GM18511 (cell line): ENCODE results near the gene BLMH.

Experiments
- ATAC-seq: cut with Tn5 transposase; IDR thresholded peaks from one replicate; pipeline ENCODE4 v1.9.1; 2021; ENCODE audit warnings: mild to moderate bottlenecking, moderate library complexity; ENCODE audit not compliant: unreplicated experiment

The BLMH gene, protein sequence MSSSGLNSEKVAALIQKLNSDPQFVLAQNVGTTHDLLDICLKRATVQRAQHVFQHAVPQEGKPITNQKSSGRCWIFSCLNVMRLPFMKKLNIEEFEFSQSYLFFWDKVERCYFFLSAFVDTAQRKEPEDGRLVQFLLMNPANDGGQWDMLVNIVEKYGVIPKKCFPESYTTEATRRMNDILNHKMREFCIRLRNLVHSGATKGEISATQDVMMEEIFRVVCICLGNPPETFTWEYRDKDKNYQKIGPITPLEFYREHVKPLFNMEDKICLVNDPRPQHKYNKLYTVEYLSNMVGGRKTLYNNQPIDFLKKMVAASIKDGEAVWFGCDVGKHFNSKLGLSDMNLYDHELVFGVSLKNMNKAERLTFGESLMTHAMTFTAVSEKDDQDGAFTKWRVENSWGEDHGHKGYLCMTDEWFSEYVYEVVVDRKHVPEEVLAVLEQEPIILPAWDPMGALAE

DNA sequence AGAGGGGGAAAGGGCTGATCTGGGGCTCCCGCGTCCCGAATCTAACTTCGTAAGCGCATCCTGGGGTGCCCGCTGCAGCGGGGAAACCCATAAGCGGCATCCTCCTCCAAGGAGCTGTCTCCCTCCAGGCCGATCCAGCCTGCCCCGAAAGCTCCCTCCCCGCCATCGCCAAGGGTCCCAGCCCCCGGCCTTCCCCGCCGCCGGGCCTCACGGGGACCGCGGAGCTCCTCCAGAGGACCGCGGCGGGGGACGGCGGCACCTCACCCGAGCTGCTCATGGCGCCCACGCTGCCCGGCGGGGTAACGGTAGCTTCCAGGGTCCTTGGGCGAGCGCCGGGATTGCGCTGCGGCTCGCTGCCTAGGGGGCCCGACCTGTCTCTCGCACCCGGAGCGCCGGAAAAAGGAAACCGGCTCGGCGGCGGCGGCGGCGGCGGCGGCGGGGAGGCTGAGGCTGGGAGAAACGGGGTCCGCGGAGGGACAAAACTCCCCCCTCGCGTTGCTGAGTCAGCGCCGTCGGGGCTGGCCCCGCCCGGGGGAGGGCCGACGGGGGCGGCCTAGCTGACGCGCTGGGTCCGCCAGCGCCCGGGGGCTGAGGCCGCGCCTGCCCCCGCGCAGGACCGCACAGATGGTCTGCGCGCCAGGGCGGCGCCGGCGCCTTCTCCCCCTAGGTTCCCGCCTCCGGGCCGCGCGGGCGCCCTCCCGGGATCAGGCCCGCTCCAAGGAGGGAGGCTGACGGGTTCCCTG lies at the start of gene BLMH:
TSS of gene BLMH (minus strand) at position 402 of the 743 bp plus-strand sequence. CDS start at position 277, 125 bp downstream.
- peak; percentile 84 for ATAC-seq

DNA sequence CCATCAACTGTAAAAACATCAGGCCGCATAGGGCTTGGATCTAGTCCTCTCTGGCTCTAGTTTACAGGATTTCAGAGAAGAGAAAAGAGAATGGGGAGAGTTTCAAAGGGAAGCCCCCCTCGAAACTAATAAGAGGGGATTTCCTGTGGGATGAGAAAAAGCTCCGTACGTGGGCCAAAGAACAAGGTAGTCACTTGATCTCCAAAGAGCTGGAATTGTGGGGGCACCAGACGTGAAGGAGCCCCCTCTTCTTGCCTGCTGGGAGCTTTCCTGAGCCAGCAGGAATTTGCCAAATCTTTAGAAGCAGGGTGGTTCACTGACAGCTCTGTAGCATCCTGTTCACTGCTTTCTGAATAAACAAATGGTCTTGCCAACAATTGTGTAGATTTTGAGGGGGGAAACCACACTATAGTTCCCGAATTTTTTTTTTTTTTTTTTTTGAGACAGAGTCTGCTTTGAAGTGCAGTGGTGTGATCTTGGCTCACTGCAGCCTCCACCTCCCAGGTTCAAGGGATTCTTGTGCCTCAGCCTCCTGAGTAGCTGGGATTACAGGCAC lies 49.1 kb upstream of the BLMH start:
- ATAC-seq: no peak

DNA sequence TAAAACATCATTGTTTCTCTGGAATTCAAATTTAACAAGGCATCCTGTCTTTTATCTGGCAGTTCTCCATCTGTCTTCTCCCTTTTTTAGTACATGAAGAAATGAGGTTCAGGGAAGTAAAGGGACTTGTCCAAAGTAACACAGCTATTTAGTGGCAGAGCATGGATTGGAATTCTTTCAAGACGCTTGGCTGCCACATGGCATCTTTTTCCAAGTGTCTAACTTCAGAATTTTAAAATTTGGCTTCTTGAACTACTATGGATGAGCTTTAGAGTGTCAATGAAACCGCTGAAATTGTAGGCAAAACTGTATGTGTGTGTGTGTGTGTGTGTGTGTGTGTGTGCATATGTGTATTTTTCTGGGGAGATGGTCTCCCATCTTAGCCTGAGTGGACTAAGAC lies 47.3 kb upstream of the BLMH start:
- no peak for ATAC-seq

DNA sequence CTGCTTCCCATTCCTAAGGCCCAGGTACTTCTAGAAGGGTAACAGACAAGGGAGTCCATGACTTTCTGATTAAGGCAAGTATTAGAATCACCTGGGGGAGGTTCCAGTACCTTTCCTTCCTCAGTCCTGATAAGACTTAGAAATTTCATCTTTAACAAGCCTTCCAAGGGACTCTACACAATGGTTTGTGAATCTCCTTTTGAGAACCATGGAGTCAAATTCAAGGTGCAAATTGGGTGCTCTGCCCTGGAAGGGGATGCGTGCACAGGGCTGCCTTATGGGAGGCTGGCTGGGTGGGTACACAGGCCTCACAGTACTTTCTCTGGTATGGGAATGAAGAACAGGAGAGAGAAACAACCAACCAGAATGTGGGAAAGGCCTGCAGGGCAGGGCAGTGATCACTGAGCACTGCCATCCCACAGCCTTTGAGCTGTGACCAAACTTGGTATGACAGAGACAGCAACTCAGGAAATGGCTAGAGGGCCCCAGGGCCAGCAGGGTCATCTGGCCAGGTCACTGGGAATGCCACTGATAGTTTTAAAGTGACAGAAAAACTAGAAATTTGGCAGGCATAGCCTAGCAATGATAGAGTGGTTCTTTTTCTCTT lies 45.8 kb upstream of the BLMH start:
- ATAC-seq: no peak

DNA sequence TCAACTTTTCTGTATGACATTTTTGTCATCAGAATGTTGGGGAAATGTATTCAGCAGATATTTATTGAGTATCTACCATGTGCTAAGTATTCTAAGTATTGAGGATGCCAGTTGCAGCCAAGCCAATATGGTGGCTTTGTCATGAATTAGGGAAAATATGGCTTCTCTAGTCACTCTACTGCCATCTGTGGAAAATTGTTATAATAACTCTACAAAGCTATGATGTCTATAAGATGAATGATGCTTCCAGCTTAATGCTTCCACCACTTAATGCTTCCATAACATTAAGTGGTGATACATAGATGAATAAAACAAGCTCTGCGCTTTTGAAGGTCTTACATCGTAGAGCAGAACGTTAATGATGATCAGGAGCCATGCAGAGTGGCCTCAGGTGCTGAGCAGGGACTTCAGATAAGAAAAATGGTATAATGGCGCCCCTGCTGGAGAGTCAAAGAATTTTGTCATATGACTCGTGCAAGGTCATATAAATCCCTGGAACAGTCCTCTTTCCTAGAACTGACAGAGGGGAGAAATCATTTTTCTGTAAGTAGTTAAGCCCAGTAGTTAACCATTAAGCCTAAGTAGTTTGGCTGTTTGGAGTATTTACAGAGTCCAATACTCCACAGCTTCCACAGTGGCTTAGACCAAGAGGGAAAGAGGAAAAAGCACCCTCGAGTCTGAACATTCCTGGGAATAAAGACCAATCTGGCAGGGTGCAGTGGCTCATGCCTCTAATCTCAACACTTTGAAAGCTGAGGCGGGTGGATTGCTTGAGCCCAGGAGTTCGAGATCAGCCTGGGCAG lies 44.8 kb upstream of the BLMH start:
- ATAC-seq: no peak

DNA sequence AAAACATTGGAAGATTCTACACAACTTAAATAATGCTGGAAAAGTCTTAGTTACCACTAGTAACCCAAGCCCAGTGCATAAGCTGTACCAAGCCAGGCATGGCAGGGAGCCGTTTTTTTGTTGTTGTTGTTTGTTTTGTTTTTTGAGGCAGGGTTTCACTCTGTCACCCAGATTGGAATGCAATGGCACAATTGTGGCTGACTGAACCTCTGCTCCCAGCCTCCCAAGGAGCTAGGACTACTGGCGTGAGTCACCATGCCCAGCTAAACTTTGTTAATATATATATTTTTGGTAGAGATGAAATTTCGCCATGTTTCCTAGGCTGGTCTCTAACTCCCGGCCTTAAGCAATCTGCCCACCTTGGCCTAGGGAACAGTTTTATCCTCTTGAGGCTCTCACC lies 42.7 kb upstream of the BLMH start:
- no peak for ATAC-seq

DNA sequence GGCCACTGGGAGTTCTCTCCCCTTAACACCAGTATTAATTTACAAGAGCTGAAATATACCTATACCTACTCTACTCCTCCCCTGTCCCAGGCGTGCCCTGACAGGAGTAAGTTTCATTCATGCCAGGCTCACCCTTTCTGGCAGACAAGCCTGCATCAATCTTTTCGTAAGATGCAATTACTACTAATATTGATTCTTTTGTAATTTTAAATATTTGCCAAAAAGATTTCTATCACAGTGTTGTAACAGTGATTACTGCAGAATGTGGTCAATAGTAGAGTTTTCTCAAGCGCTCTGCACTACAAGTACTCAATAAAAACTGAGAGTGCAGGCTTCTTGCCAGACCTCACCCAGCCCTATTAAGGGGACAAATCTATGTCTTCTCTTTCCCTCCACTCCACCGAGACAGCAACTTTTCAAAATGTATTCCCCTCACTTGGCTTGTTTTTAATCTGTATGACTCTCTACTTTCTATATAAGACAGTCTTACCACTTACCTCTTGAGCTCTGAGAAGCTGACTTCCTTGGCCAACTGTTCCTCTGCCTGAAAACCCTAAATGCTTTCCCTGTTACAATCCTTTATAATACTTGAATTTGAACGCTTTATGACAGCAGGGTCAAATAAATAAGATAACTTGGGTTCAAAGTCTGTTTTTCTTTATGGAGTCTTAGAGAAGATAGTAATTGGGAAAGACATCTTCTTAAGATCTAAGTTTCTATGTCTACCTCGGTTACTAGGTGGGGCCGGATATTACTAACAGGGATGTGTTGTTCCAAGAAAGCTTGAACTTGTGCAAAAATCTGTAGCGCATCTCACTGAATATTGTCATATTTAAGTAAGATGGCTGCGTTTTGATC lies 42.0 kb upstream of the BLMH start, which contains the start of gene TMIGD1:
TSS of gene TMIGD1 (minus strand) at position 555 of the 858 bp plus-strand sequence. CDS start 1,924 bp downstream, outside the sequence.
- no peak for ATAC-seq

DNA sequence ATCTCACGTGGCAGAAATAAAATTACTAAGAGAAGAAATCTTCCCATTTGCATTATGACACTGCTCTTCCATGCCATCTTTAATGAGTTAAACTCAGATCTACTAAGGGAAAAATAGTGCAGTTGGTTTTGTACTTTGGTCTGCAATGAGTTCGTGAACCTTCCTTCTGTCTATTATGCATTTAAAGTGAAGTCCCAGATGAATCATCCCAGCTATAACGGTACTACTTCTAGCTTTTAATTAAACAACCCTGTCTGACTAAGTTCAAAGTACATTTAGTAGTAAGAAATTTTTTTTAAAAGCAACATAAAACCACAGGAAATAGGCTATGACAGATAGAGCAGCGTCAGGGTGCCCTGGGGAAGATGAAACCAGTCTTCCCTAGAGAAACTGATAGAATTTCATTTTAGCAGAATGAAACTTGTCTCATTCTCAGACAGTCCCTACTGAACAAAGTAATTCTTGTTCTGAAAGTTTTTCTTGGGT lies 40.4 kb upstream of the BLMH start:
- ATAC-seq: no peak

DNA sequence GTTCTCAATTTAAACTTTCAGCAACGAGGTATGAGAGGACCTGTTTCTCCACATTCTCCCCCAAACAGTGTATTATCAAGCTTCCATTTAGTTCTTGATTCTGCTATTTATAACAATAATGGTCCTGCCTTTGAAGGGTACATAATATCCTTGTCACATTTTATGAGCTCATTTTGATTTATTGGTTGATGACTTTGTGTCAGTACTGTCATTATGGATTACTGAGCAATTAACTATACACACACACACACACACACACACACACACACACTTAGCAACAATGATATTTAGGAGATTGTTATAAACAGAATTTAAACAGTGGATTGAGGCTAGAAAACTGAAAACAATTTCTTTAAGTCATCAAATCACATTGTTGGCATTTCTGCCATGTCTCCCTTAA lies 35.1 kb upstream of the BLMH start:
- ATAC-seq: no peak

DNA sequence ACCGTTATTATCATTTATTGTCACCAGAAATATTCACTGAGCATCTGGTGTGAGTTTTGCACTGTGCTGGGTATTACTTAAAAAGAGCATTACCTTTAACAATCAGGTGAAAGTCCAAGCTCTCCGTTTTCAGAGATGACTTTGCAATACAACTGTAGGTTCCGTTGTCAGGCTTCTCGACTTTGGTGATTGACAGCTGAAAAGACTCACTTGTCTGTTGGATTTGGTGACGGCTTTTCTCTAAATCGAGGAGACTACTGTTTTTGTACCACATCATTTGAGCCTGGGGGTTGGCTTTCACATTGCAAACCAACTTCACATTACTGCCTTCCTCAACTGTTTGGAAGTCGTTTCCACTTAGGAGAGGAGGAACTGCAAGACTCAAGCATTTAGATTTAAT lies 33.0 kb upstream of the BLMH start:
- no peak for ATAC-seq

DNA sequence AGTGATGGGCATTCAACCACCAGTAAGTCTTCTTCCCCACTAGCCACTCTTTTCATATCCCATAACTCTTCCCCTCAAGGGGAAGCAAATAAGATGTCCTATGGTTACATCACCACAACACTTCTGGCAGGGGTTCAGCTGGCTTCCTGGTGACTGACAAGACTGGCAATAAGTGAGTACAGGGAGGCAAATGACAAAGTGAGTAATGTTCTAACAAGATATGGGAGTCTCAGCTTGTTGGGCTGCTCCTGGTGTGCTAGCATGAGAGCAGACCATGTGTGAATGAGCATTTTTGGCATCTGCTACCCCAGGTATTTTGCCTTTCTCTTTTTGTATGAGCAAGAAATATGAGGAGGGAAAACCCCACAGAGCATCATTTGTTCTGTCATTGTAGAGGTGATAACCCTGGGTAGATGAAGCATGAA lies 32.2 kb upstream of the BLMH start:
- ATAC-seq: no peak

DNA sequence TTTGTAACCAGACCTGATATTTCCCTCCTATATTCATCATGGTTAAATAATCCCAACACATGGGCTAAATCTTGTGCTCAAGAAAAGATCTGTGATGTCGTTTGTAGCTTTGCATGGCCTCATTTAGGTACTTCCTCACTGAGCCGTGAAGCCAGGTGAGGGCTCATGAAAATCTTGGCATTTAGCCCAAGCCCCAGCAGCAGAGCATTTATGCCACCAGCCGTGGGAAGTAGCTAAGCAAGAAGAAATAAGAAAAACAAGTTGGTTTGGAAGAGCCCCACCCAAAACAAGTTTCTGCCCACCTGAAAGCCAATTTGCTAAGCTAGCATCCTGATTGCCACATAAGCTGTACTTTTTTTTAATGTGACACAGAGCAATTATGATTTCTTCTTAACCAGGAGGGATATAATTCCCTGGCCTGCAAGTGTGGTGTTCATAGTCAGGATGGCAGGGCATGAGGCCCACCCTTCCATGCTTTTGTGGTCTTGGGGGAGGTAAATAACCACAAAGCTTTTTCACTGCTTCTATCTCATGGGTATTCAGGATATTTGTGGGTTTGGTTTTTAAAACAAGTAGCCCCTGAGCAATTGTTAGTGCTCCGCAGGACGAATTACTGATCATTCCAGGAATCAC lies 31.6 kb upstream of the BLMH start:
- no peak for ATAC-seq

DNA sequence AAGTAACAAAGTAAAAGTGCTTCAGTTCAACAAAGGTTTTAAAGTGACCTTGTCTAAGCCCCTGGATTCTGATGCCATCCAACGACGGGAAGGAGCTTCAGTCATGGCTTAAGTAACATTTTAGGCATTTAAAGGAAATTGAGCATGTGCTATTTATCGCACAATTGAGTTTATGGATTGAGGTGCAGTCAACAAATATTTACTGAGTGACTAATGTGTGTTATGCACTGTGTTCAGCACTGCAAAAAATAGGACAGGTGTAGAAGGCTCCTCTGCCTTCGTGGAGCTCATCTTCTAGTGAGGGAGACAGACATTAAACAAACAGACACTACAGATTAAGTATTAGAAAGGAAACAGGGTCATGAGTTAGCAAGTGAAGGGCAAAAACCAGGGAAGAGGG lies 29.6 kb upstream of the BLMH start:
- no peak for ATAC-seq

DNA sequence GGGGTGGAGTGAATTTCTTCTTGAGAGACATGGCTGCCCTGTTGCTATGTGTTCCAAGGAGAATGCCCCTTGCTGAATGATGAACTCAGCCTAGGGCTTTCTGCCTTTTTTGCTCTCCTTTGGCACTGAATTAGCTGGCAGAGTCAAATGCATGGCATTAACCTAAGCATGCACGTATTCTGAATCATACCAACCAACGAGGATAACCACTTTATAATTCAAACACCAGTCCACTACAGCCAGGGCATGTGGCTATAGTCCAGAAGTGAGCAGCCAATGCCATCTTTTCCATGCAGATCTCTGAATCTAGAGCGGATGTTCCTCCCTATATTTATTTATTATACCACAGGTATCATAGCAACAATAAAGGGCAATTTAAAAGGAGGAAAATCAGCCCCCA lies 26.4 kb upstream of the BLMH start:
- no peak for ATAC-seq

DNA sequence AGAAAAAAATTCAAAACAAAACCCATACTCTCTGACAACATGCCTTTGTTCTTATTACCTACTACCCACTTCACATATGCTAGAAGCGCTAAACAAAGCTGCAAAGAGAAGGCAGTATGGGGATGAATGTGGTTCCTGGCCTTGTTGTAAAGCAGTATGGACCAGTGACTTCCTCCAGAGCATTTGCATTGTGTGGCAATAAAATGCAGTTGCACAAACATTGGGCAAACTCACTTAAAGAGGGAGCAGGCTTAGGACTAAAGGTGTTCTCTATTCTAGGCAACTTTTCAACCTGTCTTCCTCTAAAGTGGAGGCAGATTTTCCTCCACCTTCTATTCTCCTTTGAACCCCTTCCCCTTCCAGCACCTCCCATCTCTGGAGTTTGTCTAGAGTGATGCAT lies 25.0 kb upstream of the BLMH start:
- no peak for ATAC-seq

DNA sequence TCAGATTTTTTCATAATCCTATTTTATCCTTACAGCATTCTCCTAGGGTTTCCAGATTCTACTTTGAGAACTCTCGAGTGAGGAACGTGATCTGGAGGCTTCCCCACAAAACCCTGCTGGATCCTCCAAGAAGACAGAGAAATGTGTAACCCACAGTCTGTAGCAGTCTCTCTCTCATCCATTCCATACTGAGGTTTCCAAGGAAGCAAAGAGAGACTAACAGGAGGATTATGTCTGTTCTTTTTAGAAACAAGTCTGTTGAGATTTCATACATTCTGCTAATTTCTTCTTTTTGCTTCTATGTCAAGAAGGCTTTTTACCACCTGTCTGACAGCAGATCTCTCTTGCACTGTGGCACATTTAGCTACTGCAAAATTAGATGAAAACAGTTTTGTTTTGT lies 23.4 kb upstream of the BLMH start:
- ATAC-seq: no peak

DNA sequence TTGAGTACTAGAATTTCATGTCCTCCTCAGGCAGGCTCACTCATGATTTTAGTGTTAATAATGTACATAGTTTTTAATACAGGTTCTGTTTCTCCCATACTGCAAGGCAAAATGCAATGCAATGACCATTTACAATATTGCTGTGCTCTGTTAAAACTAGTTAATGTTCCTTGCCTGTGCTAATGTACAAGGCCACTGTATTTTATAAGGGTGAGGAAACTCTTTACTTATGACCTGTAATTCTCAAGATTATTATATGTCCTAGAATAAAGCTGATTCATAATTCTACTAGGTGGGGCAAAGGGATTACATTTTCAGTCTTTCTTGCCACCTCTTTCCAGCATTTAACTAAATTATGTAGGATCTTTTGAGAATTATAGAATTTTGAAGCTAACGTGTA lies 22.7 kb upstream of the BLMH start:
- no peak for ATAC-seq

DNA sequence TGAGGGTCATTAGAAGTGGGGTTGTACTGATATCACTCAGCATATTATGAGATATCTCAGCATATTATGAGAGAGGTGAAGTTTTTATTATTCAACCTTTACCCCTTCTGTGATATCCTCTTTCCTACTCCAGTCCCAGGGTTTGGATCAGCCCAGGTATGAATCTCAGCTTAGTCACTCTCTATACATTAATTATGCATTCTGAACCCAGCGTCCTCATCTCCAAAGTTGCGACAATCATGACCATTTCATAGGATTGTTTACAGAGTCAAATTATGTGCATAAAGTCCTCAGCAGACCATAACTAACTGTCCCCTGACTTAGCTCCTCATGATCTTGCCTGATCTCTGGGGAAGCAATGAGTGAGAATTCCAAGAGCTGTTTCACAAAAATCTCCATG lies 20.5 kb upstream of the BLMH start:
- ATAC-seq: no peak

DNA sequence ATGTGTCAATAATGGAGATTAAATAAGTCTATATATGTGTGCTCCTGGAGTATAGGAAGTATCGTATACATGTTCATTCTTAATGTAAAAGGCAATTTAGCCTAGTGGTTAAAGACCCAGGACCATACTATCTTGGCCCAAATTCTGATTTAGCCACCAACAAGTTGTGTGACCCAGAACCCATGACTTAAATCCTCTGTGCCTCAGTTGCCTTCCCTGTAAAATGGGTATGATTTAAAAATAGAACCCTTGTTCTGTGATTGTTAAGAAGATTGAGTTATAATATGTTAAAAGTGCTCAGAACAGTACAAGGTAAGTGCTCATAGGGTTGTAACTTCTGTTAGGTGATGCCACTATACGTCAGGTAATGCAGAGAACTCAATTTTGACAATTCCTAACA lies 18.8 kb upstream of the BLMH start:
- no peak for ATAC-seq
